Subcutaneous adipose tissue (tissue), 4 donors: ENCODE measurements around the gene PDSS2. TPM values are rescaled to one million over a fixed set of nuclear protein-coding genes. Genes with fewer than 3 reads are reported as not detected.

ENCODE experiments used
- total RNA-seq, 4 donors: library from RNA; depleted of rRNA; stranded (reverse); fragments of >200 nt; gene quantifications; one replicate each; pipeline ENCODE4 v1.1.0, GENCODE V29; 2016
- TF ChIP-seq, protein P1 (sequence below): fragments of 450-650 bp; IDR thresholded peaks from one replicate; pipeline ENCODE4 v1.5.1; 2016; ENCODE audit warnings: low read depth, mild to moderate bottlenecking, control low read depth, antibody characterized with exemption, moderate library complexity

The PDSS2 gene
- total RNA-seq, 4 donors from 2014 or later: 7.3 to 11.3 (median 8.9) TPM

DNA sequence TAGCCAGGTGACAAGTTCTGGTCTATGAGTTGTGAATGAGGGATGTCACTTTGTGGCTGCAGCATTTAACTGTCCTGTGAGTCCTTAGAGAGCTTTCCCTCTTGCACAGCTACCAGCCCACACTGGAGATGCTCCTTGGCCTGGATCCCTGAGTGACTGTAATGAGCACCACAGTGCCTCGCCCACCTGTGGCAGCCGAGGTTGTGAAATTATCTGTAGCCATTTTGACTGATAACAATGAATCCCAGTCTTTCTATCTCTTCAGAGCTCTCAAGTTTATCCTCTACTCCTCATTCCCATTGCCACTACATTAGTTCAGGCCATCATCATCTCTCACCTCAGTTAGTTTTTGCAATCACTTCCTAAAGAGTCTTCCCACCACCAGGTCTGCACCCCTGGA lies 302.7 kb downstream of the PDSS2 start:
- TF ChIP-seq, protein P1, sequence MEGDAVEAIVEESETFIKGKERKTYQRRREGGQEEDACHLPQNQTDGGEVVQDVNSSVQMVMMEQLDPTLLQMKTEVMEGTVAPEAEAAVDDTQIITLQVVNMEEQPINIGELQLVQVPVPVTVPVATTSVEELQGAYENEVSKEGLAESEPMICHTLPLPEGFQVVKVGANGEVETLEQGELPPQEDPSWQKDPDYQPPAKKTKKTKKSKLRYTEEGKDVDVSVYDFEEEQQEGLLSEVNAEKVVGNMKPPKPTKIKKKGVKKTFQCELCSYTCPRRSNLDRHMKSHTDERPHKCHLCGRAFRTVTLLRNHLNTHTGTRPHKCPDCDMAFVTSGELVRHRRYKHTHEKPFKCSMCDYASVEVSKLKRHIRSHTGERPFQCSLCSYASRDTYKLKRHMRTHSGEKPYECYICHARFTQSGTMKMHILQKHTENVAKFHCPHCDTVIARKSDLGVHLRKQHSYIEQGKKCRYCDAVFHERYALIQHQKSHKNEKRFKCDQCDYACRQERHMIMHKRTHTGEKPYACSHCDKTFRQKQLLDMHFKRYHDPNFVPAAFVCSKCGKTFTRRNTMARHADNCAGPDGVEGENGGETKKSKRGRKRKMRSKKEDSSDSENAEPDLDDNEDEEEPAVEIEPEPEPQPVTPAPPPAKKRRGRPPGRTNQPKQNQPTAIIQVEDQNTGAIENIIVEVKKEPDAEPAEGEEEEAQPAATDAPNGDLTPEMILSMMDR: no peak

DNA sequence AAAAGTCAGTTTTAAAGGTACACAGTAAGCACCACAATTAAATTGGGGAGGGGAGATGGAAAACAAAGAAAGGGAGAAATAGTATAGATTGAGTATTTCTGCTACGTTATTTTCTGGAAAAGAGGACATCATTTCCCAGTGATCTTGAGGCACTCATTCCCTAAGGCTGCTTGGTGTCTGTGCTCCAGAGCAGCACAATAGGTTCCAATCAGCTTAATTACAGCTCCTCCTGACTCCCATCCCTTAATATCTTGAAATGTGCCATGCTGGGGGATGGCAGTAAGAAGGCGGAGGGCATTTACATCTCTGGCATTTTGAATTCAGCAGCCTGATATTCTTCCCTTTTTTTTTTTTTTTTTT lies 304.6 kb downstream of the PDSS2 start:
- TF ChIP-seq, protein P1: no peak

DNA sequence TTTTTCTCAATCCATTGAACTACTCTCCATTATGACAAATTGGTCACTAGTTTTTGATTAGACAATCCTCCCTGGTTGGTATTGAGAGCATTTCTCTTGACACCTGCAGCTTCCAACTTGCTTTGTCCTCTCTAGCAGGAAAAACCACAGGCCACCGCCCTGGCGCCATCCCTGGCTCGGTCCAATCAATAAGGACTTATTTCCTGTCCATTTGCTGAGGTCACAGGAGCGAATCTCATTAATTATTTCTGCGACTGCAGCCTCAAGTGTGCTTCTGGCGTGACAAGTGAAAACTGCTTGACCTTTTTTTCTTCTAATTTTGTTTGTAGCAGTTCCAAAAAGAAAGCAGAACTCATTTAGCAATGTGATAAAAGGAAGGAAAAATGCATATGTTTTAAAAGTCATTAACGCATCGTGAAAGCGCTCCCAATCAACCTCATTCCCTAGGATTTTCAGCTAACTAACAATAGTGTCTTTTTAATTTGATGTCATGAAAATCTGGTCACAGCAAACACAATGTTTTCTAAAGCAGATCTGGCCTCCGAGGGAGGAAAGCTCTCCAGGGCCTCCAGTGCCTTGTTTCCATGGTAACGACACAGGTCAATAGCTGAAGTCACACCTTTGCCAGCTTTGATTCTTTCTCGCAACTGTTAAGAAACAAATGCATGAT lies 305.1 kb downstream of the PDSS2 start:
- TF ChIP-seq, protein P1: no peak

DNA sequence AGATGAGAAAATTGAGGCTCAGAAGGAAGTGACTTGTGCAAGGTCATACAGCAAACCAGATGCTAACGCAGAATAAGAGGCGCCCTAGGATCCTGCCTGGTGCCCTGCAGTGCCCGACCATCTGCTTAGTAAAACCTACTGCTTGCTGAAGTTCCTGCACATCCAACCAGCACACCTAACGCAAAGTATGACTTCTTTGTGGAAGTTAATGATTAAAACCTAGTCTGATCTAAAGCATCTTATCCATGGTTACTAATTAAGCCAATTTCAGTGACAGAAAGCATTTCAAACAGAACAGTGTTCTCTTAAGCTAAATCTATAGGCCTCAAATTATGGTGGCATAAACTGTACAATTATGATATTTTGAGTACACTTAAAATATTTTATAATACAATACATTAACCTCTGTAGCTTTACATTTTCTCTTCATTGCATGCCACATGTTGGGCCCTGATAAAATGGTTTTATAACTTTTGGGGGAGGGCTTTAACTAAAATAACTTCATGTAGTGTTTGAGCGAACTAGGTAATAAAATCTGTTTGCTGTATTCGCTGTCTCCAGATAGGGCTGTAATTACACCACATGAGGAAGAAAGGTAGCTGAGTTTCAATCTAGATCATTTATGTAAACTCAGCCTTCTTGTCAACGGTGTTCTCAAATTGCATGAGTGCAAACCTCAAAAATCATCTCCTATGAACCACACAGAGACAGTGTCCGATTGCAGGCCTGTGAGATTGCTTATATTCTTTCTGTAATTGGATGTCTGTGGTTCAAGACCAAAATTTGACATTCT lies 306.5 kb downstream of the PDSS2 start:
- TF ChIP-seq, protein P1: no peak

DNA sequence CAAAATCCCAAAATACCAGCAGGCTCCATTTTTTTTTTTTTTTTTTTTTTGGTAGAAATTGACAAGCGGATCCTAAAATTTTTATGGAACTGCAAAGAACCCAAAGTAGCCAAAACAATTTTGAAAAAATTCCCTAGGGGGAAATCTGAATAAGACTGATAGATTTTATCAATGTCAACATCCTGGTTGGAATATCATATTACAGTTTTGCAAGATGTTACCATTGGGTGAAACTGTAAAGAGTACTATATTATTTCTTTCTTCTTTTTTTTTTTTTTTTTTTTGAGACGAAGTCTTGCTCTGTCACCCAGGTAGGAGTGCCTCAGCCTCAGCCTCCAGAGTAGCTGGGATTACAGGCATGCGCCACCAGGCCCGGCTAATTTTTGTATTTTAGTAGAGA lies 314.7 kb downstream of the PDSS2 start:
- TF ChIP-seq, protein P1: no peak

DNA sequence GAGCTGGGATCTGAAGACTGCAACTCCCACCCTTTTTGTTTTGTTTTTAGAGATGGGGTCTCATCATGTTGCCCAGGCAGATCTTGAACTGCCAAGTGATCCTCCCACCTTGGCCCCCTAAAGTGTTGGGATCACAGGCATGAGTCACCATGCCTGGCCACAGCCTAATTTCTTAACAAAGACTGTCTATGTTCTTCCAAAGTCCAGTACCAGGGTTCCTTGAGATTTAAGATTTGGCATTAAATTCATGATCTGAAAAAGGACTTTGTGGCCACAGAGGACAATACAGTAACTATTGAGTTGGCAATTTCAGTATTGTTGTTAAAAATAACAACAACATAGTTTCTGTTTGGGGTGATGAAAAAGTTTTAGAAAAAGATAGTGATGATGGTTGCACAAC lies 315.4 kb downstream of the PDSS2 start:
- TF ChIP-seq, protein P1: no peak

DNA sequence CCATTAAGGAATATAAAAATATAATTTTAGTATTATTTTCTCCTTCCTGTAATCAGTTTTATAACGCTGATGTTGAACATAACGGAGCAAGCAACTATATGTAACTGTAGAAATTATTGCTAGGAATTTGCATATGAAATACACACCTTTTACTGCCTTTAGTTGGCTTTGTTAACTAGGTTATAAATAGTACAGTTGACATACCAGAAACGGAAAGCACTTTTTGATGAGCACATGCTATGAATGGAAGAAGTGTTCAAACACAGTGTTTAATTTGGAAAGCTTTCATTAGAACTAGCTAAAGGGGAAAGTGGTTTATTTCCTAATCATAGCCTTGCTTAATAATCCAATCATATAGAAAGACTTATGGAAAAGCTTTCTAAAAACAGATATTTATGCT lies 318.8 kb downstream of the PDSS2 start:
- TF ChIP-seq, protein P1: no peak
